KOPT-K1 (cell line): ENCODE results near the gene HPS5.
A peak's percentile ranks its signal among the peaks of the same experiment; 100 is the strongest.

Experiments used
- H3K27ac ChIP-seq: fragments of 200-600 bp; sonication (generic); 2 replicates; pipeline ENCODE4 v1.5.1; 2016; ENCODE audit warnings: antibody characterized with exemption, mild to moderate bottlenecking, low read depth, low read length; ENCODE audit not compliant: poor library complexity, severe bottlenecking
- H3K36me3 ChIP-seq: fragments of 200-600 bp; sonication (generic); 2 replicates; pipeline ENCODE4 v1.5.1; 2017; ENCODE audit warnings: antibody characterized with exemption, mild to moderate bottlenecking, low read length, moderate library complexity; ENCODE audit not compliant: insufficient read depth
- H3K9me3 ChIP-seq: fragments of 200-600 bp; sonication (generic); 2 replicates; pipeline ENCODE4 v1.5.1; 2017; ENCODE audit warnings: antibody characterized with exemption, low read length, mild to moderate bottlenecking; ENCODE audit not compliant: insufficient read depth, poor library complexity, severe bottlenecking

The HPS5 gene

DNA sequence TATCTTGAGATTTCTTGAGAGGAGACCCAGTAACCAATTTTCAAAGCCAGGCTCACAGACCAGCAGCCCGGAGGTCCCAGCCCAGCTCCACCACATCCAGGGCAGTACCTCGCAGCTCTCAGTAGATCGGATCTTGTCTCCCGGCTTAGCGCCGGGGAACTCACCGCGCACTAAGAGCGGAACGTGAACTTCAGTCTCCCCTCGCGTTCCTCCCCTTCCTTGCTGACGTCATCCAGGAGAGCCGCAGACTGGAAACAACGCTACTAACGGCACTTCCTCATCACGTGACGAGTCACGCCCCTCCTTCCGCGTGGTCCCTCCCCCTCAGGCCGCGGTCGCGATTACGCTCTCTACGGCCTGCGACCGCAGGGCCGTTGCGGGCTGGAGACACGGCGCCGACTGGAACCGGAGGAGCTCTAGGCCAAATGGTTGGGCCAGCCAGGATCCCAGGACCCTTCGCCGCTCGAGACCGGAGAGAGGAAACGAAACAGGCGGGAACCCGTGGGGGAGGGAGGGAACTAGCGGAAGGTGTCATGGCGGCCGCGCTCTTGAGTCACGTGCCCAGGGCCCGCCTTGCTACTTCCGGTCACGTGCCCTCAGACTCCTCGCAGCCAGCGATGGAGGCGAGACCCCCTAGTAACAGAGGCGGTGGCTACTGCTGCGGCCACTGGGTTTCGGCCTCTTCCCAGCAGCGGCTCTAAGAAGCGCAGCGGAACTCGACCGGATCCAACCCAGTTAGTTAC is at the start of gene HPS5, which contains the start of gene GTF2H1:
Gene HPS5, minus strand, starts transcription at position 172 of the 743 bp plus-strand sequence. CDS start 4,282 bp downstream, outside the sequence.
Gene GTF2H1, plus strand, starts transcription at position 599 of the 743 bp plus-strand sequence. CDS start 10,508 bp downstream, outside the sequence.
- Histone ChIP-seq H3K27ac (peak within 1 kb of the TSS; percentile 99), H3K9me3 (no peaks in the 10 kb centered on the region), H3K36me3 (peaks cover 33% of the 10 kb centered on the region)

DNA sequence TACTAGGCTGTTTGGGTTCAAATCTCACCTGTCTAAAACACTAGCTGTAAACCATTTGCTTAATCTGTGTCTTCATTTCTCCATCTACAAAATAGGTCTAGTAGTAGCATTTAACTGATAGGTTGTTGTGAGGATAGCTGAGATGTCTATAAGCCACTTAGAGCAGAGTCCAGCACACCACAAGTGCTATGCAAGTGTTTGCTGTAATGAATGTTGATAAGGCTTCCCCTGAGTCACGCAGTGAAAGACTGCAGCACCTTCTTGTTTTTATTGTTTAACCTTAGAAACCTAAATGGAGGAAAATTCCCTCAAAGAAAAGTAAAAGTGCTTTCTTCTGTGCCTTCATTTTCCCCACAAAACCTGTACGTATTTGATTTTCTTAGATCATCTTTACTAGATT is 49.3 kb upstream of the HPS5 start:
- peaks cover 24% of the 10 kb centered on the region for H3K36me3 ChIP-seq
- no peak overlapping the region for H3K27ac ChIP-seq
- H3K9me3 ChIP-seq = no peaks in the 10 kb centered on the region

DNA sequence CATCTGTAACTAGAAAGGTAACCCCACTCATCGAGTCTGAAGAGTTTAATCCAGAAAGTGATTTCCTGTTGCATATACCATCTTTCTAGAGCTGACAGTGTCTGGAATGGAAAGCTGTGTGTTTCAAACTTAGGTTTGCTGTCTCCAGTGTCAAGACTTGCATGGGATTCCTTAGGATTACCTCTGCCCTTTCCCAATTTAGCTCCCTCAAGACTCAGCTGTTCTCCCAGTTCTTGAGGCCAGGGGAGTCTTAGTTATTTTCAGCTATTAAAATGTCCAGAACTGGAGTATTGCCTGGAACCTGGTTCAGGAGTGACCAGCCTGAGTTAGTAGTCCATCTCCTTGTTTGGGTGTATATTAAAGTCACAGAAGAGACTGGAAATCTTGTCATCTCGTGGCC is 47.5 kb upstream of the HPS5 start:
- H3K36me3 ChIP-seq = peaks cover 43% of the 10 kb centered on the region
- no peak overlapping the region for H3K27ac ChIP-seq
- H3K9me3 ChIP-seq = no peaks in the 10 kb centered on the region

DNA sequence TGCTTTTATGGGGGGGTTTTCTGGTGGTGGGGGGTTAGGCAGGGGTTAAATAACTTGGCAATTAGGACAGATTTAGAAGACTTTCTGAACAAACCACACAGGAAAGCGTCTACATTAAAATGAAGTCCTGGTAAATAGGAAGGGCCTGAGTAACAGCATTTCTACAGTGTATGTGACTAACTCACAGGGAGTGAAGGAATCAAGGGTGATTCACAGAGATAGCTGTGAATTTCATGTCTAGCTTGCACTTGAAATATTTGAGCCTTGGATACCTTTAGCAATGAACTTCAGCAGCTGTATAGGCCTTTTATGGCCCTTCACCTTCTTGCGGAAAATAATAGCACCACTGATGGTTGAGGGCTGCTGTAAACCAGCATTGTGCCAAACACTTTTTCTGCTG is 46.3 kb upstream of the HPS5 start:
- Histone ChIP-seq H3K9me3 (no peaks in the 10 kb centered on the region), H3K27ac (no peak overlapping the region), H3K36me3 (peaks cover 55% of the 10 kb centered on the region)

- H3K27ac ChIP-seq = no peak overlapping the region
- no peaks in the 10 kb centered on the region for H3K9me3 ChIP-seq
- peaks cover 59% of the 10 kb centered on the region for H3K36me3 ChIP-seq
Observed at GRCh38 chr11:18367431-18367830, 45.5 kb upstream of the HPS5 start.

GRCh38 chr11:18366286-18366685 is 44.3 kb upstream of the HPS5 start:
- peak overlapping the region; percentile 48 for H3K27ac ChIP-seq
- H3K9me3 ChIP-seq = no peaks in the 10 kb centered on the region
- H3K36me3 ChIP-seq = peaks cover 69% of the 10 kb centered on the region

DNA sequence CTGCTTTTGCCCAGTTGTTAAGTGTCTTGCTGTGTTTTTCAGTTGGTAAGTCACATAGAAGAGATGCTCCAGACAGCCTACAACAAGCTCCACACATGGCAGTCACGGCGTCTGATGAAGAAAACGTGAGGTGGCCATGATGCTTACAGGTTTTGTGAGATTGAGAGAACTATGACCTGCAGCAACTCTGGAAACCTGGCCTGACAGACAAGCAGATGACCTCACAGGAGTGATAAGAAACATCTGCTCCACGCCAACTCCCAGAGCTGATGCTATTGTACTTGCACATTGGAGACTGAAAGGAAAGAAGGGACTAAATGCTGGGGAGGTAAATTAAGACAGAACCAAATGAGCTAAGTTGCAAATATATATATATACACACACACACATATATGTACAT is 43.8 kb upstream of the HPS5 start:
- Histone ChIP-seq H3K9me3 (no peaks in the 10 kb centered on the region), H3K27ac (peak overlapping the region; percentile 48), H3K36me3 (peaks cover 75% of the 10 kb centered on the region)

DNA sequence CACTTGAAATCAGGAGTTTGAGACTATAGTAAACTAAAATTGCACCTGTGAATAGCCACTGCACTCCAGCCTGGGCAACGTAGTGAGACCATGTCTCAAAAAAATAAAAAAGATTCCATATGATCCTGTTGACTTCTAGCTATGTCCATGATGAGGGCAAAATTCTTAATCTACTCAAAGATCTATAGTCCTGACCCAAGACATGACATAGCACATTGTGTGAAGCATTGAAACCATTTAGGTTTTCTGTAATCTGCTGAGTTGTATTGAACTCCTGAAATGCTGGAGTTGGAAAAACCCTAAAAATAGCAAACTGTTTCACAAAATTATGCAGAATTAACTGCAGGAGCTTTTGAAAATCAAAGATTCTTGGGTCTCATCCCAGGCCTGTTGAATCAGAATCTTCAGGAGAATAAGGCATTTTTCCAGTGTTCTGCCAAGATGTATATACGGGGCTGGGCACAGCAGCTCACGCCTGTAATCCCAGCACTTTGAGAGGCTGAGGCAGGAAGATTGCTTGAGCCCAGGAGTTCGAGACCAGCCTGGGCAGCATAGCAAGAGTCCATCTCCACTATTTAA is 42.6 kb upstream of the HPS5 start:
- H3K36me3 ChIP-seq = peaks cover 86% of the 10 kb centered on the region
- H3K27ac ChIP-seq = no peak overlapping the region
- H3K9me3 ChIP-seq = no peaks in the 10 kb centered on the region

- Histone ChIP-seq H3K36me3 (peaks cover 95% of the 10 kb centered on the region), H3K27ac (no peak overlapping the region), H3K9me3 (no peaks in the 10 kb centered on the region)
Observed at GRCh38 chr11:18361154-18361553, 39.2 kb upstream of the HPS5 start.

DNA sequence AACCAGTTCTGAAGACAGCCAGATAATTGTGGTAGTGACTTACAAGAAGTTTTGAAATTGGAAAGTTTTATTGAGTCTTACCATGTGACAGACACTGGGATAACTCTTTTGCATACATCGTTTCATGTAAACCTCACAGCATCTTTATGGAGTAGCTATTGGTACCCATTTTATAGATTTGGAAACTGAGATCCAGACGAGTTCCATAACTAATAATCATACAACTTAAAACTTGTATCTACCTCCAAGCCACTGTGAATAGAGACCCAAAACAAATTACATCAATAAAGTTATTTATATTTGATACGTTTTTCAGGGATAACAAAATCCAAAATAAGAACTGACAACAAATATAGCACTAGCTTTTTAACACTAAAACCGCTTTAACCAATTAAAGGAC is 36.7 kb upstream of the HPS5 start:
- Histone ChIP-seq H3K9me3 (no peaks in the 10 kb centered on the region), H3K36me3 (peaks cover 92% of the 10 kb centered on the region), H3K27ac (no peak overlapping the region)

DNA sequence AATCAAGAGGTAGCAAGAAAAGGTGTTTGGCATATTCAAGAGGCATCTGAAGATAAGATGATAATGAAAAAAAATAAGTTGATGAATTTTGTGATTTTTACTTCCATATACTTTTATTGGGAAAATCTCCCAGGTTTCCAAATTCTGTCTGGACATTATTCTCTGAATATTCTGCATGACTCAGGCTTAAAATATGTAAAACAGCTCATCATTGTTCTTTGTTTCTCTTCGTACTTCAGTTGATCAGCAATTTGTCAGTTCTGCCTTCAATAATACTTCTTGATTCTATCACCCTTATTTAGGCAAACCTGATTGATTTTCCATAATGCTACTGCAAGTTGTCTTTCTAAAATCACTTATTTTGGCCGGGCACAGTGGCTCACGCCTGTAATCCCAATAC is 30.6 kb upstream of the HPS5 start:
- Histone ChIP-seq H3K9me3 (no peaks in the 10 kb centered on the region), H3K36me3 (peaks cover 94% of the 10 kb centered on the region), H3K27ac (no peak overlapping the region)

DNA sequence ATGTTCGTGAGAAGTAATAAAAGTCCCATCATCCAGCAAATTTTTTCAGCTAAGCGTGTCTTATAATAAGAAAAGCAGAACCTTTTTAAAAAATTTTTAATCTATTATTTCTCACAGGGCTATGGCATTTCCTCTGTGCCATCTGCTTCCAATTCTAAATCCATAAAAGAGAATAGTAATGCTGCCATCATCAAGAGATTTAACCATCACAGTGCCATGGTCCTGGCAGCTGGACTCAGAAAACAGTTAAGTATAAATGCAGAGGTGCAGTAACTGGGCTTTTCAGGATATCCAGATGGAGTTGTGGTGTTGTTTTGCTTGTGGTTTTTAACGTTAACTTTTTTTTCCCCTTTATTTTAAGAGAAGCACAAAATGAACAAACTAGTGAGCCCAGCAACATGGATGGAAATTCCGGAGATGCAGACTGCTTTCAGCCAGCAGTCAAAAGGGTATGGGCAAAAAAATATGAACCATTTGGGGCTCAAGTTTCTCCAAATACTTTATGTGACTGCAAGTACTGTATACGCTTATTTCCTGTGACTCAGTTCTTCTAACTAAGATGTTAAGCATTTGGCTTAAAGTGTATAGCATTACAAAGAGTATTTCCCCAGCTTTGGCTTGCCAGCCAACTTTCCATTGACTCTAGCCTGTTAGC is 25.7 kb upstream of the HPS5 start:
- peaks cover 95% of the 10 kb centered on the region for H3K36me3 ChIP-seq
- no peaks in the 10 kb centered on the region for H3K9me3 ChIP-seq
- no peak overlapping the region for H3K27ac ChIP-seq

- H3K36me3 ChIP-seq = peaks cover 95% of the 10 kb centered on the region
Observed at GRCh38 chr11:18332891-18333290, 11.0 kb upstream of the HPS5 start.

DNA sequence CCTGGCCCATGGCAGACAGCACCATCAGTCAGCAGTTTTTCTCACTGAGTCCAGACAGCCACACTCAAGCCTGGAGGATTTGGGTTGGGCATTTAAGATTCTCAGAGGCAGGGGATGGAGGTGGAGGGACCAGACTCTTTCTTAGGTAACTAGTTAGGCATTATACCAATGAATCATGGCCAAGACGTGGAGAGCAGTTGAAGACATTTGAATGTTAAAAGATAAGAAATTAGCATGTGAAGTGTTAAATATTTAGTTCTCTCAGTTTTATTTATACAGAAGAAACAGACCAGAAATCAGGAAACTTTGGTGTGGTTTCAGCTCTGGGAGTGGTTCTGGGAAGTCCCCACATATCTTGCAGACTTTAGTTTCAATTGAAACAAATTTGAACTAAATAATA is 10.4 kb upstream of the HPS5 start:
- H3K27ac ChIP-seq = no peak overlapping the region
- peaks cover 96% of the 10 kb centered on the region for H3K36me3 ChIP-seq
- no peaks in the 10 kb centered on the region for H3K9me3 ChIP-seq

More at GRCh38 chr11:18332891-18333290, 11.0 kb upstream of the HPS5 start:
- H3K27ac ChIP-seq = no peak overlapping the region
- H3K9me3 ChIP-seq = no peaks in the 10 kb centered on the region

GRCh38 chr11:18330921-18331320 is 9.0 kb upstream of the HPS5 start:
- Histone ChIP-seq H3K9me3 (no peaks in the 10 kb centered on the region), H3K27ac (no peak overlapping the region), H3K36me3 (peaks cover 95% of the 10 kb centered on the region)
